MM.1S (cell line): ENCODE measurements around the gene CHSY3.

Experiments used
- DNase-seq: peaks from one replicate; pipeline ENCODE4 v3.0.0-alpha.2; 2015
- H2AFZ ChIP-seq: fragments of 300-600 bp; sonication (generic); 2 replicates; pipeline ENCODE4 v1.6.0; 2016; ENCODE audit warnings: antibody characterized with exemption, low read length
- H3F3A ChIP-seq: fragments of 300-600 bp; sonication (generic); 2 replicates; pipeline ENCODE4 v1.6.1; 2016; ENCODE audit warnings: mild to moderate bottlenecking, antibody characterized with exemption, low read length, moderate library complexity, mixed read lengths; ENCODE audit not compliant: insufficient read depth
- H3K27ac ChIP-seq: fragments of 300-600 bp; sonication (generic); 2 replicates; pipeline ENCODE4 v1.5.1; 2016; ENCODE audit warnings: mild to moderate bottlenecking, low read length
- H3K27me3 ChIP-seq: fragments of 300-600 bp; sonication (generic); replicated peaks from 2 replicates; pipeline ENCODE4 v1.6.0; 2016; ENCODE audit warnings: low read length; ENCODE audit not compliant: insufficient read depth
- H3K36me3 ChIP-seq: fragments of 300-600 bp; sonication (generic); replicated peaks from 2 replicates; pipeline ENCODE4 v1.6.1; 2016; ENCODE audit warnings: mild to moderate bottlenecking, low read length, mixed read lengths; ENCODE audit not compliant: insufficient read depth
- H3K4me1 ChIP-seq: fragments of 300-600 bp; sonication (generic); 2 replicates; pipeline ENCODE4 v1.6.1; 2016; ENCODE audit warnings: low read length, mixed read lengths
- H3K4me2 ChIP-seq: fragments of 300-600 bp; sonication (generic); 2 replicates; pipeline ENCODE4 v1.6.0; 2016; ENCODE audit warnings: low read depth, low read length
- H3K4me3 ChIP-seq: fragments of 300-600 bp; sonication (generic); 2 replicates; pipeline ENCODE4 v1.5.1; 2016; ENCODE audit warnings: low read length, mixed read lengths
- H3K79me2 ChIP-seq: fragments of 300-600 bp; sonication (generic); 2 replicates; pipeline ENCODE4 v1.6.1; 2016; ENCODE audit warnings: mixed run types, low read length, mixed read lengths
- H3K9ac ChIP-seq: fragments of 300-600 bp; sonication (generic); 2 replicates; pipeline ENCODE4 v1.6.1; 2016; ENCODE audit warnings: low read length, mixed read lengths
- H3K9me2 ChIP-seq: fragments of 300-600 bp; sonication (generic); replicated peaks from 2 replicates; pipeline ENCODE4 v1.6.1; 2016; ENCODE audit warnings: mild to moderate bottlenecking, low read length, mixed read lengths; ENCODE audit not compliant: insufficient read depth
- H3K9me3 ChIP-seq: fragments of 300-600 bp; sonication (generic); replicated peaks from 2 replicates; pipeline ENCODE4 v1.6.1; 2016; ENCODE audit warnings: mild to moderate bottlenecking, low read length, mixed read lengths; ENCODE audit not compliant: insufficient read depth
- H4K20me1 ChIP-seq: fragments of 300-600 bp; sonication (generic); 2 replicates; pipeline ENCODE4 v1.6.1; 2016; ENCODE audit warnings: mild to moderate bottlenecking, low read length, moderate library complexity, mixed read lengths; ENCODE audit not compliant: insufficient read depth
- EZH2 ChIP-seq: fragments of 300-600 bp; sonication (generic); optimal IDR thresholded peaks from 2 replicates; pipeline ENCODE3; 2017; ENCODE audit warnings: low read depth, mild to moderate bottlenecking, antibody characterized with exemption, low read length, mixed read lengths
- EZH2phosphoT487 ChIP-seq: fragments of 300-600 bp; sonication (generic); IDR thresholded peaks from 2 replicates; pipeline ENCODE4 v1.6.1; 2018; ENCODE audit warnings: antibody characterized with exemption, low read length
- TF ChIP-seq, protein P1 (sequence below): fragments of 300-600 bp; sonication (generic); IDR thresholded peaks from 2 replicates; pipeline ENCODE4 v1.5.1; 2016; ENCODE audit warnings: antibody characterized with exemption, low read length, mixed read lengths

CHSY3 gene

DNA sequence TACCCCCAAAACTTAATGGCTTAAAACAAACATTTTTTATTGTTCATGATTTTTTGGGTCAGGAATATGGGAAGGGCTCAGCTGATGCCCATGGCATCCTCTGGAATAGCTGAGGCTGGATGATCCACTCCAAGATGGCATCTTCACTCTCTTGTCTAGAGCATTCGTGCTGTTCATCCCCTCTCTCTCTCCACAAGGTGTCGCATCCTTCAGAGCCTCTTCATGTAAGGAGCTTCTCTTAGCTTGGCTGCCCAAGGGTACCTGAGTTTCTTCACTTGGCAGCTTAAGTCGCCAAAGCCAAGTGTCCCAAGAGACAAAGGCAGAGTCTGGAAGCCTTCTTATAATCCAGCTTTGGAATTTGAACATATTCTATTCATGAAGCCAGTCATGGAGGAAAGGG lies 294.7 kb downstream of the CHSY3 start:
- H3K79me2 ChIP-seq = no peaks in the 10 kb centered on the region
- H3K9me2 ChIP-seq = no peaks in the 10 kb centered on the region
- no peak overlapping the region for H3K9ac ChIP-seq
- H3K4me3 ChIP-seq = no peak overlapping the region
- no peaks in the 10 kb centered on the region for H3K9me3 ChIP-seq
- no peak overlapping the region for H3K4me2 ChIP-seq
- TF ChIP-seq, protein P1, sequence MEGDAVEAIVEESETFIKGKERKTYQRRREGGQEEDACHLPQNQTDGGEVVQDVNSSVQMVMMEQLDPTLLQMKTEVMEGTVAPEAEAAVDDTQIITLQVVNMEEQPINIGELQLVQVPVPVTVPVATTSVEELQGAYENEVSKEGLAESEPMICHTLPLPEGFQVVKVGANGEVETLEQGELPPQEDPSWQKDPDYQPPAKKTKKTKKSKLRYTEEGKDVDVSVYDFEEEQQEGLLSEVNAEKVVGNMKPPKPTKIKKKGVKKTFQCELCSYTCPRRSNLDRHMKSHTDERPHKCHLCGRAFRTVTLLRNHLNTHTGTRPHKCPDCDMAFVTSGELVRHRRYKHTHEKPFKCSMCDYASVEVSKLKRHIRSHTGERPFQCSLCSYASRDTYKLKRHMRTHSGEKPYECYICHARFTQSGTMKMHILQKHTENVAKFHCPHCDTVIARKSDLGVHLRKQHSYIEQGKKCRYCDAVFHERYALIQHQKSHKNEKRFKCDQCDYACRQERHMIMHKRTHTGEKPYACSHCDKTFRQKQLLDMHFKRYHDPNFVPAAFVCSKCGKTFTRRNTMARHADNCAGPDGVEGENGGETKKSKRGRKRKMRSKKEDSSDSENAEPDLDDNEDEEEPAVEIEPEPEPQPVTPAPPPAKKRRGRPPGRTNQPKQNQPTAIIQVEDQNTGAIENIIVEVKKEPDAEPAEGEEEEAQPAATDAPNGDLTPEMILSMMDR = peak; percentile 43
- TF ChIP-seq EZH2phosphoT487 = no peak
- no peaks in the 10 kb centered on the region for H3K27me3 ChIP-seq
- H4K20me1 ChIP-seq = no peaks in the 10 kb centered on the region
- DNase-seq = peak; percentile 40
- no peaks in the 10 kb centered on the region for H3K36me3 ChIP-seq
- no peaks in the 10 kb centered on the region for H3K4me1 ChIP-seq
- no peak overlapping the region for H3K27ac ChIP-seq
- H2AFZ ChIP-seq = no peak overlapping the region
- no peaks in the 10 kb centered on the region for H3F3A ChIP-seq

DNA sequence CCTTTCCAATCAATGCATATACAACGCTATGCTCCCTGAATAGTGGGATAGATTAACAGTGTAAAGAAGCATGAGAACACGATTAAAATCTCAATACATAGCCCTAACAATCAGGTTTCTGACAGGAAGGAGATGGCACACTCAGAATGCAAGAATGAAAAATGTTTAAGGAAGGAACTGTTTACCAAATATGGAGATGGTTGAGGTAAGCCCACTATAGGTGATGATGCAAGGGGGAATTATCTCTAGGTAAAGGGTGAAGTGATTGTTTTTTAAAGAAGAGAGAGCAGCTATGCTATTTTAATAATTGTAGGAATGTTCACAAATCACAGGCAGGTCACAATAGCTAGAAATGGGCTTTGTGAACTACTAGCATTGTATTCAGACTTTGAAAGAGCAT lies 302.4 kb downstream of the CHSY3 start:
- H3K36me3 ChIP-seq = no peaks in the 10 kb centered on the region
- no peak for DNase-seq
- H2AFZ ChIP-seq = no peak overlapping the region
- no peaks in the 10 kb centered on the region for H3K4me1 ChIP-seq
- H3K27me3 ChIP-seq = no peaks in the 10 kb centered on the region
- no peak overlapping the region for H3K4me3 ChIP-seq
- no peaks in the 10 kb centered on the region for H3K9me2 ChIP-seq
- H3K9ac ChIP-seq = no peak overlapping the region
- H3F3A ChIP-seq = no peaks in the 10 kb centered on the region
- H3K27ac ChIP-seq = no peak overlapping the region
- TF ChIP-seq, protein P1 = no peak
- TF ChIP-seq EZH2 (no peak), EZH2phosphoT487 (no peak)
- H3K79me2 ChIP-seq = no peaks in the 10 kb centered on the region
- no peak overlapping the region for H3K4me2 ChIP-seq
- no peaks in the 10 kb centered on the region for H3K9me3 ChIP-seq
- no peaks in the 10 kb centered on the region for H4K20me1 ChIP-seq

DNA sequence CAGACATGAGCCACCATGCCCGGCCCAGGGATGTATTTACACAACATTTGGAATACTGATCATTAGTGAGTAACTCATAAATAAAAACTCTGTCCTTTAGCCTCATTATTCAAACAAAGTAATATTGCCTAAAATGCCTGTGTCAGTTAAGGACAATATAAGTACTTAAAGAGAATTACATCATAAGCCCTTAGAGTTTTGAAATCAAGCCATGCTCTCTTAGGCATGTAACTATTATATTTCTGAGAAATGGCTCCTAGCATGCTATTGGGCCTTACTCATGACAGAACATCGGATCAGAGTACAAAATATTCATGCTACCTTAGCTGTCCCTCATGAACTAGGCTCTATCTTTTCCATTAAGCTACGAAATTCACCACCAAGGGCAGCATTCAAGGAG lies 309.3 kb downstream of the CHSY3 start:
- no peak overlapping the region for H3K27ac ChIP-seq
- H3K79me2 ChIP-seq = no peaks in the 10 kb centered on the region
- TF ChIP-seq, protein P1 = no peak
- no peak for TF ChIP-seq EZH2
- TF ChIP-seq EZH2phosphoT487 = no peak
- H3K27me3 ChIP-seq = no peaks in the 10 kb centered on the region
- DNase-seq = no peak
- no peak overlapping the region for H2AFZ ChIP-seq
- H3K36me3 ChIP-seq = no peaks in the 10 kb centered on the region
- no peaks in the 10 kb centered on the region for H3K4me1 ChIP-seq
- no peak overlapping the region for H3K4me2 ChIP-seq
- no peaks in the 10 kb centered on the region for H3K9me3 ChIP-seq
- no peaks in the 10 kb centered on the region for H3K9me2 ChIP-seq
- H3K9ac ChIP-seq = no peak overlapping the region
- no peaks in the 10 kb centered on the region for H4K20me1 ChIP-seq
- no peak overlapping the region for H3K4me3 ChIP-seq
- no peaks in the 10 kb centered on the region for H3F3A ChIP-seq
